Neutrophil (primary cell): ENCODE measurements around the gene SH2B3.

Source experiments
- H3K27ac ChIP-seq: fragments of 200-600 bp; sonication (generic); 2 replicates; pipeline ENCODE4 v1.5.1; 2016; ENCODE audit warnings: mild to moderate bottlenecking, moderate library complexity
- H3K27me3 ChIP-seq: fragments of 200-600 bp; sonication (generic); 2 replicates; pipeline ENCODE4 v1.6.0; 2016; ENCODE audit warnings: mild to moderate bottlenecking
- H3K36me3 ChIP-seq: fragments of 200-600 bp; sonication (generic); 2 replicates; pipeline ENCODE4 v1.5.1; 2017
- H3K4me1 ChIP-seq, 2 experiments: fragments of 200-600 bp in 1 of 2; sonication (generic) in 1 of 2; 1 replicate in 1 of 2; 2 replicates in 1 of 2; pipeline versions ENCODE4 v1.5.1 to v1.6.1; 2013 to 2016; ENCODE audit warnings: low read depth in 1 of 2, low read length in 1 of 2, mild to moderate bottlenecking in 1 of 2, moderate library complexity in 1 of 2; ENCODE audit not compliant: control insufficient read depth in 1 of 2, insufficient read depth in 1 of 2
- H3K4me3 ChIP-seq, 2 experiments: fragments of 200-600 bp in 1 of 2; sonication (generic) in 1 of 2; 1 replicate in 1 of 2; 2 replicates in 1 of 2; pipeline ENCODE4 v1.5.1; 2013 to 2016; ENCODE audit warnings: low read depth in 1 of 2, low read length in 1 of 2, mild to moderate bottlenecking in 1 of 2, moderate library complexity in 1 of 2
- H3K9me3 ChIP-seq: fragments of 200-600 bp; sonication (generic); 2 replicates; pipeline ENCODE4 v1.5.1; 2016
- TF ChIP-seq, protein P1 (sequence below): fragments of 200-600 bp; sonication (generic); IDR thresholded peaks from 2 replicates; pipeline ENCODE4 v1.5.1; 2016; ENCODE audit warnings: antibody characterized with exemption

Gene SH2B3

DNA sequence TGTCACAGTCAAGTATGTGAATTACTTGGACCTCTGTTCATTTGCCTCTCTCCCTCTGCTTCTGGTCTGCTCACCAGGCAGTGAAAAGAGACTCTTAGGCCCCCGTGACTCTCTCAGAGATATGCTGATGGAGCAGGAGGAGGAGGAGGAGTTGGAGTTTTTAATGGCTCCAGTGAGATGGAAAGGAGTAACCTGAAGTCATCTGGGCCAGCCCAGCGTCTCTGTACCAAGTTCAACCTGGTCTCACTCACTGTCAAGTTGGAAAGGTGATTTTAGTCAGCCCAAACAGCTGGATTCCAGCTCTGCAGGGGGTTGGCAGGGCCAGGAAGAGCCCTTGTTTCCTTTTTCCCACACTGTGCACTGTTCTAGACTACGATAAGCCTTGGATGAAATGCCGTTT, 48.6 kb downstream of the SH2B3 start:
- Histone ChIP-seq H3K4me3 (no peak overlapping the region), H3K9me3 (no peaks in the 10 kb centered on the region), H3K4me1 (no peaks in the 10 kb centered on the region), H3K27me3 (no peaks in the 10 kb centered on the region), H3K36me3 (peaks cover 81% of the 10 kb centered on the region), H3K27ac (no peak overlapping the region)
- TF ChIP-seq, protein P1, sequence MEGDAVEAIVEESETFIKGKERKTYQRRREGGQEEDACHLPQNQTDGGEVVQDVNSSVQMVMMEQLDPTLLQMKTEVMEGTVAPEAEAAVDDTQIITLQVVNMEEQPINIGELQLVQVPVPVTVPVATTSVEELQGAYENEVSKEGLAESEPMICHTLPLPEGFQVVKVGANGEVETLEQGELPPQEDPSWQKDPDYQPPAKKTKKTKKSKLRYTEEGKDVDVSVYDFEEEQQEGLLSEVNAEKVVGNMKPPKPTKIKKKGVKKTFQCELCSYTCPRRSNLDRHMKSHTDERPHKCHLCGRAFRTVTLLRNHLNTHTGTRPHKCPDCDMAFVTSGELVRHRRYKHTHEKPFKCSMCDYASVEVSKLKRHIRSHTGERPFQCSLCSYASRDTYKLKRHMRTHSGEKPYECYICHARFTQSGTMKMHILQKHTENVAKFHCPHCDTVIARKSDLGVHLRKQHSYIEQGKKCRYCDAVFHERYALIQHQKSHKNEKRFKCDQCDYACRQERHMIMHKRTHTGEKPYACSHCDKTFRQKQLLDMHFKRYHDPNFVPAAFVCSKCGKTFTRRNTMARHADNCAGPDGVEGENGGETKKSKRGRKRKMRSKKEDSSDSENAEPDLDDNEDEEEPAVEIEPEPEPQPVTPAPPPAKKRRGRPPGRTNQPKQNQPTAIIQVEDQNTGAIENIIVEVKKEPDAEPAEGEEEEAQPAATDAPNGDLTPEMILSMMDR, result no peak

DNA sequence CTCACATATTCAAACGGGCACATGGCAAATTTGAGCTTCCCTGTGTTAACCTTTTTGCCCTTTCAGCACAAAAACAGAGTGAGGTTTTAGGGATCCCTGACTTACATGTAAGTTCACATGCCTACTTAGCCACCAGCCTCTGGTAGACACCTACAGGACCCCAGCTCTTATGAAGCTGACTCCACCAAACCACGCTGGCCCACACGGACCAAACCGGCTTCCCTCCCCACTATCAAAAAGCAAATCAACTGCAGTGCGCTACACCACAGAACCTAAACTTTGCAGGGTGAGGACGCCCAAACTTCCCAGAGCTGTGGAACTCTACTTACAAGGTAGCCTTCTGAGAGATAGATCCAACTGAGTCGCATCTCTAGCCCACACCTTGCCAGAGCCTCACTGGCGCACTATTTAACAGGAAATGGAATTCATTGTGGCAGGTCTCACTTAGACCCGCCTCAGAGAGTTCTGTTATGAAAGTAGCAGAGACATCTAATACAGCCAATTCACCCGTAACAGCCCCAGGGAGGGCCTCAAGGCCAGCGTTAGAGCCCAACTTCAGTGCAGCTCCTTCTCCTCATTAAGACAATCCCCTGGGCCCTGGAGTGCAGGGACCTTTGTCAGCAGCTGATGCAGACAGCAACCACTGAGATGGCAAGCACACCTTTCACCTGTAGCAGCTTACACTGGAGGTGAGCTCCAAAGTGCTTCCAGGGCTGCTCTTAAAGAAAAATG, 49.2 kb downstream of the SH2B3 start:
- Histone ChIP-seq H3K4me1 (no peaks in the 10 kb centered on the region), H3K9me3 (no peaks in the 10 kb centered on the region), H3K4me3 (no peak overlapping the region), H3K27me3 (no peaks in the 10 kb centered on the region), H3K27ac (no peak overlapping the region), H3K36me3 (peaks cover 83% of the 10 kb centered on the region)
- TF ChIP-seq, protein P1, result no peak

DNA sequence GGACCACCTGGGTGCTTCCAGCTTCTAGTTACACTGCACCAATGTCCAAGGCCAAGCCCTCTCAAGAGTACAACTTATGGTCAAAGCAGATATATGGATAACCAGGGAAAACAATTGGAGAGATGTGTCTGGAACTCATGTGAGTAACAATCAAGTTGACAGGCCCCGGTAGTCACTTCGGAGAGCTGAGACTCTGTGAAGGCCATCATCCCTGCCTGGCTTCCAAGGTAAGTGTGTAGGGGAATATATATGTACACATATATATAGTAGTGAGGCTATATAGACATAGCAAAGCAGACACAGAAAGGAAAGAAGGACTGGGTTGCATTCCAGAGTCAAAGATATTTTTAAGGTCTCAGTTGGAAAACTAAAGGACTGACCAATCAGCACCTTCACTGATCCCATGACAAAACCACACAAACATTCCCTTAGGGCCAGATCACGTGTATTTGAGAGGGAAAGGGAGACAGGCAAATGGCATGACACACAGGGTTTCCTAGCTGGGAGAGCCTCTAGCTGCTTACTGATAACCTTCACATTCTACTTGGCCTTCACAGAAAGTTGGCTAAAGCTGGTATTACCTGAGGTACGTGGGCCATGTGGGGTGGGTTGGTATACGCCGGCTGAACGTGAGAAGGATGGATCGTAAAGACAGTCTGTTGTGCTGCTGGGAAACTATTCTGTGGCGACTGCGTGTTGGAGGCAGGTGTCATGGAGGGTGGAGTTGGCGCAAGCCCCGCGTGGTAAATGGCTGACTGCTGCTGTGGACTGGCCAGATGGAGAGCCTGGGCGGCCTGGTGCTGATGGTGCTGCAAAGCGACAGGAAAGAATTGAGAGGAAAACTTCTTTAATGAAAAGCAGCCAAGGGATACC, 50.0 kb downstream of the SH2B3 start:
- Histone ChIP-seq H3K36me3 (peaks cover 80% of the 10 kb centered on the region), H3K27ac (no peak overlapping the region)
- TF ChIP-seq, protein P1, result no peak

DNA sequence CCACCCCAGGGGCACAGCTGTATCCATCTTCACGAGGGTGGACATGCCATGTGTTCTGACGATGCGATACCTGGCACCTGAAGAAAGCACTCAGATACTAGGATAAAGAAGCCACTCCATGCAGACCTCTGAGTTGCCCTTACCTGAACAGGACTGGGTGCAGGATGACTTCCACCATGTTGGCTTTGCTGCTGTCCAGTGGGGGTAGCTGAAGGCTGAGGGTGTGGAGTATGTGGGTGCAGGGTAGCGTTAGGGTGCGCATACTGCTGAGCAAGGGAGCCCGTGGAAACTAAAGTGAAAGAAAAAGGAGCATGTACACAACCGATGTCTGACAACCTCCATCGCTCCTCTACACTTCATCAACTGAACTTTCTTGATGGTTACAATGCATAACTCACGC, 51.3 kb downstream of the SH2B3 start:
- H3K36me3 ChIP-seq, result peaks cover 75% of the 10 kb centered on the region
- TF ChIP-seq, protein P1, result no peak
- no peaks in the 10 kb centered on the region for H3K9me3 ChIP-seq
- no peaks in the 10 kb centered on the region for H3K27me3 ChIP-seq
- no peak overlapping the region for H3K4me3 ChIP-seq
- no peaks in the 10 kb centered on the region for H3K4me1 ChIP-seq
- H3K27ac ChIP-seq, result no peak overlapping the region

More for the DNA sequence above, 50.0 kb downstream of the SH2B3 start:
- Histone ChIP-seq H3K4me3 (no peak overlapping the region), H3K9me3 (no peaks in the 10 kb centered on the region), H3K27me3 (no peaks in the 10 kb centered on the region), H3K4me1 (no peaks in the 10 kb centered on the region)

DNA sequence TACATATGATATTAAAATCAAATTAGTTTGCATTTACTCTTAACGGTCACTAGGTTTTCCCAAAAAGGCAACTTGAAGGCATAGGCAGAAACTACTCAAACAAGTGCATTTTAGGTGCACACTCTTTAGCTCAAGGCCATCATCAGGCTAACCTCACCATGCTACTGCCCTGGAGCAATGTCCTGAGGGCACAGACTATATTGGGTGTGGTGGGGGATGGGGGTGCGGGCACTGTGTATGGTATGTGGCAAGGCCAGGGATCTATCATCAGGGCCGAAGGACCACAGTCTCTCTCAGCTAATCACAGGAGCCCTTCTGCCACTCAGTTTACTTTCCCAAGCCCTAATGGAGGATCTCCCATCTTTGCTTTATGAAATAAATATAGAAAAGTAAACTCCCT, 51.9 kb downstream of the SH2B3 start:
- no peaks in the 10 kb centered on the region for H3K4me1 ChIP-seq
- TF ChIP-seq, protein P1, result no peak
- H3K9me3 ChIP-seq, result no peaks in the 10 kb centered on the region
- no peaks in the 10 kb centered on the region for H3K27me3 ChIP-seq
- H3K27ac ChIP-seq, result no peak overlapping the region
- H3K36me3 ChIP-seq, result peaks cover 73% of the 10 kb centered on the region
- no peak overlapping the region for H3K4me3 ChIP-seq
